ENCODE measurements around the gene C1QTNF5. TPM values are rescaled to one million over a fixed set of nuclear protein-coding genes. Genes with fewer than 3 reads are reported as not detected.

Gene C1QTNF5
- total RNA-seq, 4 donors from 2014 or later, result 4.0 to 16.0 (median 6.0) TPM

DNA sequence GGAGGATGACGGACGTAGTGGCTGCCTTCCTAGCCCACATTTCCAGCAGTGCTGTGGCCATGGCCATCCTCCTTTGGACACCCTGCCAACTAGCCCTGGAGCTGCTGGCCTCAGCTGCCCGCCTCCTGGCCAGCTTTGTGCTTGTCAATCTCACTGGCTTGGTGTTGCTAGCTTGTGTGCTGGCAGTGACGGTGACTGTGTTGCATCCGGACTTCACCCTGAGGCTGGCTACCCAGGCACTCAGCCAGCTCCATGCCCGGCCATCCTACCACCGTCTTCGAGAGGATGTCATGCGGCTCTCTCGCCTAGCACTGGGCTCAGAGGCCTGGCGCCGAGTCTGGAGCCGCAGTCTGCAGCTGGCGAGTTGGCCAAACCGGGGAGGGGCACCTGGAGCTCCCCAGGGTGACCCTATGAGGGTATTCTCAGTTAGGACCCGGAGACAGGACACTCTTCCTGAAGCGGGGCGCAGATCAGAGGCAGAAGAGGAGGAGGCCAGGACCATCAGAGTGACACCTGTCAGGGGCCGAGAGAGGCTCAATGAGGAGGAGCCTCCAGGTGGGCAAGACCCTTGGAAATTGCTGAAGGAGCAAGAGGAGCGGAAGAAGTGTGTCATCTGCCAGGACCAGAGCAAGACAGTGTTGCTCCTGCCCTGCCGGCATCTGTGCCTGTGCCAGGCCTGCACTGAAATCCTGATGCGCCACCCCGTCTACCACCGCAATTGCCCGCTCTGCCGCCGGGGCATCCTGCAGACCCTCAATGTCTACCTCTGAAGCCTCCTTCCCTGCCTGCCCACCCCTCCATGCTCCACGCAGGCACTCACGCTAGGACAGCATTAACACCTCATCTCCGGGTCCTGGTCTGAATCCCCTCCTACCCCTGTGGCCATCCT, 4.8 kb downstream of the C1QTNF5 start:
- H3K27me3 ChIP-seq, result peaks cover 4 to 7% (median 7%) of the 10 kb centered on the region in 3 donors
- peaks cover 39 to 50% of the 10 kb centered on the region in 2 donors for H3K4me1 ChIP-seq
- H3K36me3 ChIP-seq, result no peaks in the 10 kb centered on the region
- no peaks in the 10 kb centered on the region for H3K9me3 ChIP-seq
- H3K4me3 ChIP-seq, result peak overlapping the region; percentile 80 to 99 (median 93)
- in situ Hi-C loops (cut with MboI; ENCODE audit: low sequenced_read_pairs in 4 of 4), result loop anchor here in 2 of 4 donors (10.0 kb wide), 2 partner anchors 139 to 141 kb away; no protein-coding TSS in a partner anchor
- TF ChIP-seq CTCF (IDR thresholded peaks at IDR 0.05 in 4 of 5, conservative IDR thresholded peaks at IDR 0.05 in 1 of 5), result no peak
- peak in 1 of 2 donors; percentile 25 for TF ChIP-seq POLR2A (IDR thresholded peaks at IDR 0.05)
- ATAC-seq, result peak; percentile 12 to 26
- peak overlapping the region; percentile 91 to 98 (median 96) for H3K27ac ChIP-seq
- intact Hi-C loops (cut with DNase I; ENCODE audit: low total_unique reads), result loop anchor here (2.0 to 5.0 kb wide), 3 partner anchors 45 to 234 kb away; partner anchors contain the start of genes CBL, DPAGT1 and USP2
- DNase-seq, result peak; percentile 68 to 86

DNA sequence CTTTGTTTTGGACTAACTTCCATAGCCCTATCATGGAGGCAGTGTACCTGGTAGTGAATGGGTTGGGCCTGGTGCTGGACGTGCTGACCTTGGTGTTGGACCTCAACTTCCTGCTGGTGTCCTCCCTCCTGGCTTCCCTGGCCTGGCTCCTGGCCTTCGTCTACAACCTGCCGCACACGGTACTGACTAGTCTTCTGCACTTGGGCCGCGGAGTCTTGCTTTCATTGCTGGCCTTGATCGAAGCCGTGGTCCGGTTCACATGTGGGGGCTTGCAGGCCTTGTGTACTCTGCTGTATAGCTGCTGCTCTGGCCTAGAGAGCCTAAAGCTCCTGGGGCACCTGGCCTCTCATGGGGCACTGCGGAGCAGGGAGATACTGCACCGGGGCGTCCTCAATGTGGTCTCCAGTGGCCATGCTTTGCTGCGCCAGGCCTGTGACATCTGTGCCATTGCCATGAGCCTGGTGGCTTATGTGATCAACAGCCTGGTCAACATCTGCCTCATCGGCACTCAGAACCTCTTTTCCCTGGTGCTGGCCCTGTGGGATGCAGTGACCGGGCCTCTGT, 5.5 kb downstream of the C1QTNF5 start:
- H3K4me3 ChIP-seq, result peak overlapping the region; percentile 80 to 99 (median 93)
- peak overlapping the region; percentile 91 to 98 (median 96) for H3K27ac ChIP-seq
- DNase-seq (peak in 1 of 2 donors; percentile 14), ATAC-seq (no peak)
- no peak for TF ChIP-seq POLR2A (IDR thresholded peaks at IDR 0.05)
- TF ChIP-seq CTCF (IDR thresholded peaks at IDR 0.05 in 4 of 5, conservative IDR thresholded peaks at IDR 0.05 in 1 of 5), result no peak
- H3K9me3 ChIP-seq, result no peaks in the 10 kb centered on the region
- peaks cover 35 to 42% of the 10 kb centered on the region in 2 donors for H3K4me1 ChIP-seq
- no peaks in the 10 kb centered on the region for H3K27me3 ChIP-seq
- in situ Hi-C loops (cut with MboI; ENCODE audit: low sequenced_read_pairs in 4 of 4), result loop anchor here in 2 of 4 donors (10.0 kb wide), 2 partner anchors 140 kb away; no protein-coding TSS in a partner anchor
- intact Hi-C loops (cut with DNase I; ENCODE audit: low total_unique reads), result loop anchor here (2.0 to 5.0 kb wide), 3 partner anchors 46 to 233 kb away; partner anchors contain the start of genes CBL, DPAGT1 and USP2
- H3K36me3 ChIP-seq, result no peaks in the 10 kb centered on the region

GRCh38 chr11:119334174-119334930, 6.3 kb downstream of the C1QTNF5 start, which contains the start of gene RNF26:
Gene RNF26, plus strand, starts transcription at chr11:119334527. Its CDS starts 596 bp downstream, at chr11:119335123.
- no peaks in the 10 kb centered on the region for H3K27me3 ChIP-seq
- TF ChIP-seq CTCF (IDR thresholded peaks at IDR 0.05 in 4 of 5, conservative IDR thresholded peaks at IDR 0.05 in 1 of 5), result no peak
- peak; percentile 85 to 86 for TF ChIP-seq POLR2A (IDR thresholded peaks at IDR 0.05)
- ATAC-seq, result peak; percentile 97 to 98
- DNase-seq, result peak; percentile 98
- in situ Hi-C loops (cut with MboI; ENCODE audit: low sequenced_read_pairs in 4 of 4) (loop anchor here in 2 of 4 donors (5.0 to 10.0 kb wide), 3 partner anchors 132 to 140 kb away; no protein-coding TSS in a partner anchor), intact Hi-C loops (cut with DNase I; ENCODE audit: low total_unique reads) (loop anchor here (2.0 kb wide), 1 partner anchor 46 kb away; the partner anchor contains the start of gene USP2)
- peak within 1 kb of the TSS; percentile 80 to 99 (median 93) for H3K4me3 ChIP-seq
- no peaks in the 10 kb centered on the region for H3K9me3 ChIP-seq
- H3K27ac ChIP-seq, result peak within 1 kb of the TSS; percentile 91 to 98 (median 96)
- peaks cover 32 to 38% of the 10 kb centered on the region in 2 donors for H3K4me1 ChIP-seq
- H3K36me3 ChIP-seq, result no peaks in the 10 kb centered on the region

- Histone ChIP-seq H3K4me3 (no peak overlapping the region), H3K27me3 (no peaks in the 10 kb centered on the region), H3K4me1 (peaks cover 13 to 25% of the 10 kb centered on the region in 2 donors), H3K36me3 (no peaks in the 10 kb centered on the region), H3K9me3 (no peaks in the 10 kb centered on the region), H3K27ac (no peak overlapping the region)
- intact Hi-C loops (cut with DNase I; ENCODE audit: low total_unique reads), result no loop called here
- TF ChIP-seq POLR2A (IDR thresholded peaks at IDR 0.05), result no peak
- TF ChIP-seq CTCF (IDR thresholded peaks at IDR 0.05 in 4 of 5, conservative IDR thresholded peaks at IDR 0.05 in 1 of 5), result no peak
- DNase-seq (no peak), ATAC-seq (no peak)
- in situ Hi-C loops (cut with MboI; ENCODE audit: low sequenced_read_pairs in 4 of 4), result loop anchor here in 2 of 4 donors (5.0 to 10.0 kb wide), 3 partner anchors 130 to 143 kb away; no protein-coding TSS in a partner anchor
Measured at GRCh38 chr11:119332111-119332765, 8.4 kb downstream of the C1QTNF5 start.

Data from gastrocnemius medialis (tissue), 4 donors.